ENCODE data around the gene TSHB. TPM values are rescaled to one million over a fixed set of nuclear protein-coding genes. Genes with fewer than 3 reads are reported as not detected.

Gene TSHB
- polyA plus RNA-seq, 3 donors, result not detected

- H3K79me2 ChIP-seq (ENCODE audit: insufficient read depth, low read length), result no peaks in the 10 kb centered on the region
- WGBS (ENCODE audit: insufficient coverage), result 100% methylated on average over 1 of the region's 4 CpGs
- H3K4me2 ChIP-seq (replicated peaks; ENCODE audit: extremely low read depth, low read length, poor library complexity, severe bottlenecking), result no peak overlapping the region
- TF ChIP-seq CTCF (IDR thresholded peaks at IDR 0.05), result no peak
- H3K27ac ChIP-seq (ENCODE audit: low read depth in 1 of 2, low read length in 2 of 2), result no peak overlapping the region
- Mint-ChIP-seq H3K27ac (no peak overlapping the region), H3K27me3 (ENCODE audit: low read depth in 3 of 3) (no peaks in the 10 kb centered on the region), H3K4me3 (no peak overlapping the region), H3K4me1 (no peaks in the 10 kb centered on the region), H3K36me3 (peaks cover 4 to 7% of the 10 kb centered on the region in 2 donors), H3K9me3 (no peaks in the 10 kb centered on the region)
- intact Hi-C loops (cut with micrococcal nuclease), result no loop called here
- H3K36me3 ChIP-seq (replicated peaks in 1 of 2; ENCODE audit: control insufficient read depth in 1 of 2, insufficient read depth in 2 of 2, low read length in 2 of 2), result no peaks in the 10 kb centered on the region
- no peak for DNase-seq
- no peaks in the 10 kb centered on the region for H3K27me3 ChIP-seq (ENCODE audit: control insufficient read depth in 2 of 2, insufficient read depth in 2 of 2, low read length in 2 of 2)
- no peaks in the 10 kb centered on the region for H3K9me3 ChIP-seq (replicated peaks in 1 of 2; ENCODE audit: control insufficient read depth in 1 of 2, insufficient read depth in 1 of 2, low read length in 2 of 2)
- H2AFZ ChIP-seq (ENCODE audit: insufficient read depth, low read depth, low read length, poor library complexity, severe bottlenecking), result no peak overlapping the region
- no peaks in the 10 kb centered on the region for H4K20me1 ChIP-seq (ENCODE audit: insufficient read depth, low read length)
- no peak overlapping the region for H3K4me3 ChIP-seq (replicated peaks in 1 of 3; ENCODE audit: low read depth in 2 of 3, low read length in 3 of 3)
- no peak overlapping the region for H3K9ac ChIP-seq (ENCODE audit: insufficient read depth, low read length, poor library complexity, severe bottlenecking)
- no peaks in the 10 kb centered on the region for H3K4me1 ChIP-seq (ENCODE audit: control insufficient read depth in 1 of 2, insufficient read depth in 2 of 2, low read length in 2 of 2)
Observed at GRCh38 chr1:115036814-115037507, 7.3 kb downstream of the TSHB start.

- intact Hi-C loops (cut with micrococcal nuclease), result no loop called here
- no peak overlapping the region for H3K4me2 ChIP-seq (replicated peaks; ENCODE audit: extremely low read depth, low read length, poor library complexity, severe bottlenecking)
- no peak overlapping the region for H3K27ac Mint-ChIP-seq
- TF ChIP-seq CTCF (IDR thresholded peaks at IDR 0.05), result no peak
- H3K4me3 Mint-ChIP-seq, result no peak overlapping the region
- no peak overlapping the region for H3K4me3 ChIP-seq (replicated peaks in 1 of 3; ENCODE audit: low read depth in 2 of 3, low read length in 3 of 3)
- H3K9me3 Mint-ChIP-seq, result peaks cover 0 to 8% (median 0%) of the 10 kb centered on the region in 7 donors
- no peaks in the 10 kb centered on the region for H3K27me3 Mint-ChIP-seq (ENCODE audit: low read depth in 3 of 3)
- no peaks in the 10 kb centered on the region for H3K9me3 ChIP-seq (replicated peaks in 1 of 2; ENCODE audit: control insufficient read depth in 1 of 2, insufficient read depth in 1 of 2, low read length in 2 of 2)
- H2AFZ ChIP-seq (ENCODE audit: insufficient read depth, low read depth, low read length, poor library complexity, severe bottlenecking), result no peak overlapping the region
- no peak overlapping the region for H3K9ac ChIP-seq (ENCODE audit: insufficient read depth, low read length, poor library complexity, severe bottlenecking)
- no peaks in the 10 kb centered on the region for H3K4me1 Mint-ChIP-seq
- DNase-seq, result no peak
- no peak overlapping the region for H3K27ac ChIP-seq (ENCODE audit: low read depth in 1 of 2, low read length in 2 of 2)
- H3K36me3 Mint-ChIP-seq, result peaks cover 16 to 26% of the 10 kb centered on the region in 2 donors
- WGBS (ENCODE audit: insufficient coverage), result no CpG with 5 or more reads among the region's 2 CpGs
- H3K4me1 ChIP-seq (ENCODE audit: control insufficient read depth in 1 of 2, insufficient read depth in 2 of 2, low read length in 2 of 2), result no peaks in the 10 kb centered on the region
- no peaks in the 10 kb centered on the region for H3K79me2 ChIP-seq (ENCODE audit: insufficient read depth, low read length)
- peaks cover 0 to 7% of the 10 kb centered on the region in 2 donors for H3K36me3 ChIP-seq (replicated peaks in 1 of 2; ENCODE audit: control insufficient read depth in 1 of 2, insufficient read depth in 2 of 2, low read length in 2 of 2)
- no peaks in the 10 kb centered on the region for H4K20me1 ChIP-seq (ENCODE audit: insufficient read depth, low read length)
- H3K27me3 ChIP-seq (ENCODE audit: control insufficient read depth in 2 of 2, insufficient read depth in 2 of 2, low read length in 2 of 2), result no peaks in the 10 kb centered on the region
Observed at GRCh38 chr1:115040501-115040900, 10.9 kb downstream of the TSHB start.
